ES-I3 (cell line): ENCODE measurements around the gene CHAF1A.
A peak's percentile ranks its signal among the peaks of the same experiment; 100 is the strongest.

Experiments used
- H3K36me3 ChIP-seq: 2 replicates; pipeline ENCODE4 v1.6.1; 2013; ENCODE audit warnings: mild to moderate bottlenecking, low read length, control low read depth, moderate library complexity; ENCODE audit not compliant: insufficient read depth
- H3K4me1 ChIP-seq: 2 replicates; pipeline ENCODE4 v1.6.1; 2013; ENCODE audit warnings: mild to moderate bottlenecking, control low read depth, low read length; ENCODE audit not compliant: insufficient read depth
- H3K9ac ChIP-seq: 2 replicates; pipeline ENCODE4 v1.6.1; 2013; ENCODE audit warnings: low read depth, mild to moderate bottlenecking, low read length, moderate library complexity
- H3K9me3 ChIP-seq: 2 replicates; pipeline ENCODE4 v1.6.1; 2013; ENCODE audit warnings: mild to moderate bottlenecking, low read length, moderate library complexity; ENCODE audit not compliant: control insufficient read depth, insufficient read depth

Gene CHAF1A

GRCh38 chr19:4380254-4380727, 22.1 kb upstream of the CHAF1A start:
- Histone ChIP-seq H3K9me3 (no peaks in the 10 kb centered on the region), H3K9ac (no peak overlapping the region), H3K4me1 (peaks cover 36% of the 10 kb centered on the region), H3K36me3 (no peaks in the 10 kb centered on the region)

DNA sequence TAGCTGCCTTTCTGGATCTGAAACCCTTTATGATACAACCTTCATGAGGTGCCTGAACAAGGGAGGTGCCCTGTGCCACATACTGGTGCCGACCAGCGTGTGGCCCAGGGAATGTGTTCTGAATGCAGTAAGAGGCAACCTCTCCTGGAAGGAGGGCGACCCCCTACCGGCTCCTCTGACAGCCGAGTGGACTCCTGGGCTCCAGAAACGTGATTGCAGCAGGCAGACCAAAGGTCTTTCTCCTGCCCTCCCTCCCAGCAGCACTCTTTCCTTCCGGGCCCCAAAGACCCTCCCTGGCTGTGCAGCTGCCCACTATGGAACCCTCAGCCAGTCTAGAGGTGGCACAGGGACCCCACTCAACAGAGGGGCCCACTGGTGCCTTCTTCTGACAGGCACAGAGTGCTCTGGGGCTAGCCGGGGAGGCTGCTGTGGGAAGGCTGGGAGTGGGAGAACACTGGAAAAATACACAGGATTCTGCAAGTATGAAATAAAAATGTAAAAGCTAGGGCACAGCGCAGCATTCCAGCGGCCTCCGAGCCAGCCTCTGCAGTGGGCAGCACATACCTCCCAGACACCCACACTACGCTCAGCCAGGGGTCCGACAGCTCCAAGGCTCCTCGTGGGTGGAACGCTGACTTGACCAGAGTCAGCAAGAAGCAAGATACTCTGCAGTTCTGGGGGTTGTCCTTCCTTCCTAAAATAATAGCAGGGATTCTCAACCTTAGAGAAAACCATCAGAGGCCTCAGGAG, 17.0 kb upstream of the CHAF1A start:
- no peak overlapping the region for H3K9ac ChIP-seq
- no peaks in the 10 kb centered on the region for H3K9me3 ChIP-seq
- no peaks in the 10 kb centered on the region for H3K36me3 ChIP-seq
- peaks cover 18% of the 10 kb centered on the region; the same call in 1 of the 2 replicates for H3K4me1 ChIP-seq

- Histone ChIP-seq H3K36me3 (no peaks in the 10 kb centered on the region), H3K9ac (no peak overlapping the region), H3K9me3 (no peaks in the 10 kb centered on the region), H3K4me1 (peaks cover 22% of the 10 kb centered on the region)
These were observed 16.2 kb upstream of the CHAF1A start for GRCh38 chr19:4386041-4386782.

DNA sequence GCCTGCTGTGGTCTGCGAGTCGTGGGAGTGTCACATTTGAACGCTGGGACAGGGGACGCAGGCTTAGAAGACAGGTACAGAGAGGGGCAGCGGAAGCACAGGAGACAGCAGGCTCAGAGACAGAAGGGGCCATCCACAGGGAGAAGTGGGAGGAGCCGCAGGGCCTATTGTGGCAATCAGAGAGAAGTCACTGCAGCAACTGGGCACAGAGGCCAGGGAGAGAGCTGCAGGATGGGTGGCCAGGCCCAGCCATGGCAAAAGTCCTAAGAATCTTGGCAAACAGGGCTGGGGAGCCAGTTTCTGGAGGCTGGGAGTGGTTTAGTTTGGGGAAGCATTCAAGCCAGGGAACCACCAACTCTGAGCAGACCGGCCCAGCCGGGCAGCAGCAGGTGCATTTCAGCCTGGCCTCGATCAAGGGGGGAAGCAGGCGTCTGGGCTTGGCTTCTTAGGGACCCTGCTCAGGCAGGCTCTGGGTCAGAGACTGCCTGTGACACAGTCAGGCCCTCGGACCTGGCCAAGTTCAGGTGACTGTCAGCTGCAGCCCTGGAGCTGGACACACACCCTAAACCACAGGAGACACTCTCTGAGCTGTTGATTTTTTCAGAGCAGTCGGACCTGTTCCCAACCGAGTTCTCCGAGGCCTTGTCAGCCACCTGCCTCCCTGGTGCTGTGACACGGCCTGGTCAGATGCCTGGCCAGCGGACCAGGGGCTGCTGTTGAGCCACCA, 13.9 kb upstream of the CHAF1A start:
- H3K9ac ChIP-seq: no peak overlapping the region
- no peaks in the 10 kb centered on the region for H3K36me3 ChIP-seq
- peaks cover 32% of the 10 kb centered on the region for H3K4me1 ChIP-seq
- no peaks in the 10 kb centered on the region for H3K9me3 ChIP-seq

- peaks cover 33% of the 10 kb centered on the region for H3K4me1 ChIP-seq
- H3K9me3 ChIP-seq: no peaks in the 10 kb centered on the region
- H3K9ac ChIP-seq: no peak overlapping the region
- no peaks in the 10 kb centered on the region for H3K36me3 ChIP-seq
These were observed 13.4 kb upstream of the CHAF1A start for GRCh38 chr19:4389064-4389375.

DNA sequence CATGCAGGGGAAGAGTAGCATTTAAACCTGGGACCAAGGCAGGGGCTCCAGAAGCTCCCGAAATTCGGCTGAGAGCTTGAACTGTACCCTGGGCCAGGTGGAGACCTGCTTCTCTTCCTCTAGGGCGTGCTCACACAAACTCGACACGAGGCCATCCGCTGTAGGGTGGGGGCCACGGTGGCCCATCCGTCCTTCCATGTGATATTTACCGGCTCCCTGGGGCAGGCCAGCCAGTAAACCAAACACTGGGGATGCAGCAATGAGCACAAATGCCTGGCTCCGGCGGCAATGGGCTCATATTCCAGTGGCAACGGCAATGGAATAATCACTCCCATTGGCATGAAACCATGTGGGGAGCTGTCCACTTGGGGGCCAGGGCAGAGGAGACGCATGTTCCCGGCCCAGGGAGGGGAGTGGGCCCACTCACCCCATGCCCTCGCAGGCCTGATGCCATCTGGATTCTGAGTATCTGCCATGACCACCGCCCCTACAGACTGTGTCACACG, 12.9 kb upstream of the CHAF1A start:
- Histone ChIP-seq H3K4me1 (peaks cover 38% of the 10 kb centered on the region), H3K9me3 (no peaks in the 10 kb centered on the region), H3K9ac (no peak overlapping the region), H3K36me3 (no peaks in the 10 kb centered on the region)

GRCh38 chr19:4390017-4390566, 12.3 kb upstream of the CHAF1A start:
- Histone ChIP-seq H3K9ac (no peak overlapping the region), H3K9me3 (no peaks in the 10 kb centered on the region), H3K4me1 (peaks cover 38% of the 10 kb centered on the region), H3K36me3 (no peaks in the 10 kb centered on the region)

DNA sequence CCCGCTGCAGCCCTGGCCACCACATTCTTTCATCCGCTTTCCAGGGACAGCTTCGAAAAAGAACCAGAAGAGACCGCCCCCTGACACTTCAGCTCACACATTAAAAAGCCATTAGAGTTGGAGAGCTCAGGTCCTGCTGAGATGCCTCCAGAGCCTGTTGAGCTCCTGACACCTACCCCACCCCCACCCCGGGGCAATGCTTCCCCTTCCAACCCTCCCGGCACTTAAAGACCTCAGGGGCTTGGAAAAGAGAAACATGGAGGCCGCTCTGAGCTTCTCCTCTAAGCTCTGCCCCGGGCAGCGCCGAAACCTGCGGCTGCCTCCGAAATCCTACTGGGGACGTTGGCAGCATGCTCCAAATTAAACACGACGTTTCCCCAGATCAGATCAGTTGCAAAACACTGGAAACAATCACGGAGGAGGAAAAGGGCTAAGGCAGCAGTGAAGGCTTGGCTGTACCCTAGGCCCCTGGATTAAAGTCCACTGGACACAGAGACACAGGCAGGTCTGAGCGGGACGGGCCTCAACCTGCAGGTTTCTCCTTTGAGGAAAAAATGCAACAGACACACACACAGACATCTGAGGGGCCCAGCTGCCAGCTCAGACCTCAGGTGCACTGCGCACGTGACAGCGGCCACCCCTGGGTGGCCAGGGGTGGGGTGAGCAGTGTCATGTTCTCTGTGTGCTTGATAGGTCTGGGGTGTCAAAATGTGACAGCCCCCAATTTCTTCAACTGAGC, 11.7 kb upstream of the CHAF1A start:
- Histone ChIP-seq H3K9me3 (no peaks in the 10 kb centered on the region), H3K9ac (no peak overlapping the region), H3K36me3 (no peaks in the 10 kb centered on the region), H3K4me1 (peaks cover 38% of the 10 kb centered on the region)

DNA sequence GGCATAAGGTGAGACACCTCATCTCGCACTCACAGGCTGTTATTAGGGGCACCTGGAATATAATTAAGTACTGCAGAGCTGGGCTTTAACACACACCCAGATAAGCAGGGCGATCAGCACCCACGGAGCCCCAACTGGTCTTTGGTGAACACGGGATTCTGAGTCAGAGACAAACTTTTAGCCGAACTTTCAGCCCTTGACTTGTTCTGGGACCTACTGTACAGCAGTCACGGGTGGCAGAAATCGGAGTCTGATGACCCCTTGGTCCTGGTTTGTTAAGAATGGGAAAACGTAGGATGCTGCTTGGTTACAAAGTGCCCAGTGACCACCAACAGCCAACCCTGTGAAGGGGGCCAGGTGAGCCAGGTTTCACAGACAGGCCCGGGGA, 11.1 kb upstream of the CHAF1A start:
- H3K9ac ChIP-seq: no peak overlapping the region
- no peaks in the 10 kb centered on the region for H3K9me3 ChIP-seq
- peaks cover 38% of the 10 kb centered on the region for H3K4me1 ChIP-seq

DNA sequence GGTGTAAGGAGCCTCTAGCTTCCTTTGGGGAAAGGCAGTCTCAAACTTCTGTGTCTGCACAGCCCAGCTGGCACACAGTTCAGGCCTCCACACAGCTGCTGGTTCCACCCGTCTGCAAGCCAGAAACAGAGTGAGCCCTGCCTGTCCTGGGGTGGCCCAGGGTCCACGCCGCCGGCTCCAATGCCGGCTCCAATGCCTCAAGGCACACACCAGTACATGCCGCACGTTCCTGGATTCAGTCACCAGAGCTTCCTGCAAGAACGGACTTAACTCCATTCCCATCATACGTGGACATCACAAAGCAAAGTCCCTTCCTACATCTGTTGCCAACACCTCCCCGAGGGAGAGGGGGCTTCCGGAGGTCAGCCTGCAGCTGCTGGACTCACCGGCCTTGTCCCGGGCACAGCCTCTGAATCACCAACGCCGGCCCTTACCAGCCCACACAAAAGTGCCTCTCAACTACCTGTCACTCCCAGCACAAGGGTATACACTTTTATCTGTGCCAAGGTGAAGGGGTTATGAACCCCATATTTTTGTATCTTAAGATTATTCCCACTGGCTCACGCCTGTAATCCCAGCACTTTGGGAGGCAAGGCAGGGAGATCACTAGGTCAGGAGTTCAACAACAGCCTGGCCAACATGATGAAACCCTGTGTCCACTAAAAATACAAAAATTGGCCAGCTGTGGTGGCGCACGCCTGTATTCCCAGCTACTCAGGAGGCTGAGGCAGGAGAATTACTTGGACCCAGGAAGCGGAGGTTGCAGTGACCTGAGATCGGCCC, 10.5 kb upstream of the CHAF1A start:
- Histone ChIP-seq H3K9ac (no peak overlapping the region), H3K9me3 (no peaks in the 10 kb centered on the region), H3K4me1 (peaks cover 38% of the 10 kb centered on the region), H3K36me3 (no peaks in the 10 kb centered on the region; the same call in 1 of the 2 replicates)

More for the DNA sequence above, 11.1 kb upstream of the CHAF1A start:
- no peaks in the 10 kb centered on the region for H3K36me3 ChIP-seq

- no peaks in the 10 kb centered on the region; the same call in 1 of the 2 replicates for H3K36me3 ChIP-seq
- peak overlapping the region; percentile 24; the same call in 1 of the 2 replicates for H3K9ac ChIP-seq
- H3K9me3 ChIP-seq: no peaks in the 10 kb centered on the region
- H3K4me1 ChIP-seq: peaks cover 32% of the 10 kb centered on the region
These were observed 8.4 kb upstream of the CHAF1A start for GRCh38 chr19:4393947-4394590.

DNA sequence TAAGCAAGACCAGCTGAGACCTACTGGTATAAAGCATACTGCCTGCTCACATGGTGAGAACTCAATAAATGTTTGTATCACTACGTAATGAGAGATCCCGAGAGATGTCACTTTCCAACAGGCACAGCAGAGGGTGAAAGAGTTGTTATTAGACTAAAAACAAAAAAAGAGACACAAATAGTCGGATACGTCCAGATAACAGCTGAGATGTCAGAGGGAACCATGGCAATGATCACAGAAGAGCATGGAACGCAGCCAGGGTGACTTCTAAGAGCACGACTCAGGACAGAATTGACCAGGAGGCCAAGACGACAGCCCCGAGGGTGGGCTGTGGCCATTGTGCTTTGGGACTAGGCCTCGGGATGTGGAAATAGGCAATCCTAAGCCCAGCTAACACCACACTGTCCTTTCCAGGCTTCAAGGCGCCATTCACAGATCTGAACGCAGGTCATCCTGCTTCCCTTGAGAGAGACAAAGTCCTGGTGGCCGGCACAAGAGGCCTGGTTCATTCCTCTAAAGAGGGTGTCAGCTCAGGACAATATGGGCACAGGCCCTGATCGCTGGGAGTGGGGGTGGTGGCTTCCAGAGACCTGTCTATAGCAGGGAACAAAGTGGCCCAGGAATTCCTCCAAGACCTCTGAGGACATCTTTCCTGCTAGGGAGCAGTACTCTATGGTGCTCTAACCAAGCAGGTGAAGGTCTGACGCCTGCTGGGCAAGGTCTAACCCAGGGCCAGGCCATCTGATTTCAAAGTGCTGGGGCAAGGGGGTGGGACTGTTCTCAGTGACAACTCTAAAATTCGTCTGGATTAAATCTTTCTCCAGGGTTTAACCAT, 5.3 kb upstream of the CHAF1A start:
- Histone ChIP-seq H3K36me3 (no peaks in the 10 kb centered on the region; the same call in 1 of the 2 replicates), H3K9me3 (no peaks in the 10 kb centered on the region; the same call in 1 of the 2 replicates), H3K4me1 (peaks cover 6% of the 10 kb centered on the region; the same call in 1 of the 2 replicates), H3K9ac (no peak overlapping the region)
